WTC11 (cell line): ENCODE measurements around the gene XRN1. TPM values are rescaled to one million over a fixed set of nuclear protein-coding genes. Genes with fewer than 3 reads are reported as not detected.
A peak's percentile ranks its signal among the peaks of the same experiment; 100 is the strongest.
"Not testable (repeated sequence)": the region's sequence is repeated elsewhere in the genome, so short reads cannot be mapped to it uniquely, and the experiment has no call there.

Experiments used
- ATAC-seq: fragments of 200-7000 bp; cut with Tn5 transposase; 2 replicates; pipeline ENCODE4 v1.10.0; 2021; ENCODE audit warnings: mild to moderate bottlenecking, moderate library complexity
- CTCF ChIA-PET: fragments of 300-600 bp; sonication (Branson Sonifier 250); formaldehyde crosslinking; loops from one replicate; lab custom pipeline; 2021; ENCODE audit warnings: antibody characterized with exemption; lab: Charles Lee
- POLR2A ChIA-PET: fragments of 350-600 bp; sonication (Branson Sonifier 250); formaldehyde crosslinking; loops from one replicate; lab custom pipeline; 2021; ENCODE audit warnings: antibody characterized with exemption; lab: Charles Lee
- DNase-seq: peaks from one replicate; pipeline ENCODE4 v3.0.0; 2021; ENCODE audit warnings: low spot score
- H3K27ac Mint-ChIP-seq: 2 replicates; pipeline ENCODE4 v1.8.0; 2021; ENCODE audit warnings: mixed read lengths
- H3K27me3 Mint-ChIP-seq: 2 replicates; pipeline ENCODE4 v1.8.0; 2021; ENCODE audit warnings: low read depth, mild to moderate bottlenecking, moderate library complexity, mixed read lengths
- H3K36me3 Mint-ChIP-seq: 2 replicates; pipeline ENCODE4 v1.8.0; 2021; ENCODE audit warnings: mixed read lengths
- H3K4me1 Mint-ChIP-seq: 2 replicates; pipeline ENCODE4 v1.8.0; 2022; ENCODE audit warnings: mixed read lengths
- H3K4me3 Mint-ChIP-seq: 2 replicates; pipeline ENCODE4 v1.8.0; 2021; ENCODE audit warnings: mild to moderate bottlenecking, moderate library complexity, mixed read lengths
- H3K9me3 Mint-ChIP-seq: 2 replicates; pipeline ENCODE4 v1.8.0; 2021; ENCODE audit warnings: mixed read lengths
- ARID4B ChIP-seq: sonication (generic); formaldehyde crosslinking; IDR thresholded peaks from 2 replicates; pipeline ENCODE4 v1.8.0; 2023; ENCODE audit warnings: missing genetic modification reagents, mild to moderate bottlenecking, borderline replicate concordance
- ATF1 ChIP-seq: sonication (generic); formaldehyde crosslinking; IDR thresholded peaks from 2 replicates; pipeline ENCODE4 v1.8.1; 2023; ENCODE audit warnings: mild to moderate bottlenecking, moderate library complexity, missing genetic modification reagents
- CTCF ChIP-seq: fragments of 200-600 bp; IDR thresholded peaks from 2 replicates; pipeline ENCODE4 v1.8.0; 2022; ENCODE audit warnings: antibody characterized with exemption
- FOXK1 ChIP-seq: sonication (generic); formaldehyde crosslinking; IDR thresholded peaks from 2 replicates; pipeline ENCODE4 v1.8.0; 2022; ENCODE audit warnings: mild to moderate bottlenecking, moderate library complexity, missing genetic modification reagents
- FOXP4 ChIP-seq: sonication (generic); formaldehyde crosslinking; IDR thresholded peaks from 2 replicates; pipeline ENCODE4 v1.8.0; 2022; ENCODE audit warnings: mild to moderate bottlenecking, missing genetic modification reagents
- HMGXB4 ChIP-seq: sonication (generic); formaldehyde crosslinking; IDR thresholded peaks from 2 replicates; pipeline ENCODE4 v1.8.1; 2023; ENCODE audit warnings: mild to moderate bottlenecking, moderate library complexity, missing genetic modification reagents
- NFE2L1 ChIP-seq: sonication (generic); formaldehyde crosslinking; IDR thresholded peaks from 2 replicates; pipeline ENCODE4 v1.8.1; 2023; ENCODE audit warnings: missing genetic modification reagents
- RORB ChIP-seq: fragments of 250-450 bp; sonication (Bioruptor Pico); IDR thresholded peaks from 2 replicates; pipeline ENCODE4 v1.9.0; 2021; ENCODE audit warnings: mild to moderate bottlenecking
- SP1 ChIP-seq: sonication (generic); formaldehyde crosslinking; conservative IDR thresholded peaks from 2 replicates; pipeline ENCODE4 v1.8.1; 2022; ENCODE audit warnings: missing genetic modification reagents
- TEAD1 ChIP-seq: sonication (generic); formaldehyde crosslinking; IDR thresholded peaks from 2 replicates; pipeline ENCODE4 v1.8.0; 2022; ENCODE audit warnings: mild to moderate bottlenecking, missing genetic modification reagents
- ZNF138 ChIP-seq: sonication (generic); formaldehyde crosslinking; conservative IDR thresholded peaks from 2 replicates; pipeline ENCODE4 v1.8.1; 2022; ENCODE audit warnings: mild to moderate bottlenecking, moderate library complexity, missing genetic modification reagents
- ZNF232 ChIP-seq: sonication (generic); formaldehyde crosslinking; IDR thresholded peaks from 2 replicates; pipeline ENCODE4 v1.8.0; 2022; ENCODE audit warnings: mild to moderate bottlenecking, missing genetic modification reagents
- ZNF317 ChIP-seq: sonication (generic); formaldehyde crosslinking; IDR thresholded peaks from 2 replicates; pipeline ENCODE4 v1.8.1; 2023; ENCODE audit warnings: low read depth, mild to moderate bottlenecking, moderate library complexity, missing genetic modification reagents, borderline replicate concordance
- total RNA-seq: library from RNA; stranded (reverse); gene quantifications from 3 replicates; pipeline ENCODE4 v1.2.3, GENCODE V29; 2021

The XRN1 gene
- total RNA-seq, 1 experiment from 2014 or later = 19.2 TPM

- Mint-ChIP-seq H3K27me3 (no peaks in the 10 kb centered on the region), H3K4me3 (no peak overlapping the region), H3K9me3 (no peaks in the 10 kb centered on the region), H3K4me1 (no peaks in the 10 kb centered on the region), H3K27ac (no peak overlapping the region), H3K36me3 (peaks cover 4% of the 10 kb centered on the region; the same call in 1 of the 2 replicates)
- no peak for TF ChIP-seq ATF1 (CRISPR knock-in tag)
- TF ChIP-seq TEAD1 (CRISPR knock-in tag) = no peak
- no peak for TF ChIP-seq NFE2L1 (CRISPR knock-in tag)
- TF ChIP-seq SP1 (CRISPR knock-in tag) = no peak
- TF ChIP-seq ZNF138 (CRISPR knock-in tag) = no peak
- TF ChIP-seq HMGXB4 (CRISPR knock-in tag) = no peak
- TF ChIP-seq FOXK1 (CRISPR knock-in tag) = no peak
- no peak for TF ChIP-seq CTCF
- TF ChIP-seq ZNF232 = no peak
- no peak for TF ChIP-seq ARID4B (CRISPR knock-in tag)
- ChIA-PET POLR2A (no interaction called here), CTCF (no interaction called here)
- no peak for DNase-seq
- ATAC-seq = no peak
Measured at GRCh38 chr3:142374687-142375086, 73.2 kb downstream of the XRN1 start.

- H3K4me3 Mint-ChIP-seq, ATAC-seq, H3K27me3 Mint-ChIP-seq, H3K4me1 Mint-ChIP-seq, H3K36me3 Mint-ChIP-seq, H3K27ac Mint-ChIP-seq, CTCF ChIA-PET, H3K9me3 Mint-ChIP-seq, POLR2A ChIA-PET, DNase-seq: not testable (repeated sequence)
Measured at GRCh38 chr3:142369576-142369975, 78.3 kb downstream of the XRN1 start.

GRCh38 chr3:142366434-142366833, 81.4 kb downstream of the XRN1 start:
- peak; percentile 60; the same call in 1 of the 2 replicates for ATAC-seq
- POLR2A ChIA-PET = no interaction called here
- Mint-ChIP-seq H3K27ac (no peak overlapping the region), H3K9me3 (no peaks in the 10 kb centered on the region), H3K36me3 (no peaks in the 10 kb centered on the region), H3K4me3 (no peak overlapping the region), H3K4me1 (no peaks in the 10 kb centered on the region), H3K27me3 (no peaks in the 10 kb centered on the region)
- TF ChIP-seq RORB (CRISPR knock-in tag) = no peak
- TF ChIP-seq ZNF317 (CRISPR knock-in tag) = no peak
- no peak for TF ChIP-seq FOXP4 (CRISPR knock-in tag)
- 0 out of 2 replicates have a peak, but pooled peaks have one; percentile 10 for TF ChIP-seq CTCF
- CTCF ChIA-PET = no interaction called here
- no peak for DNase-seq
